ENCODE data around the gene CTRB1. TPM values are rescaled to one million over a fixed set of nuclear protein-coding genes. Genes with fewer than 3 reads are reported as not detected.

Gene CTRB1
- total RNA-seq, 1 donor = not detected

DNA sequence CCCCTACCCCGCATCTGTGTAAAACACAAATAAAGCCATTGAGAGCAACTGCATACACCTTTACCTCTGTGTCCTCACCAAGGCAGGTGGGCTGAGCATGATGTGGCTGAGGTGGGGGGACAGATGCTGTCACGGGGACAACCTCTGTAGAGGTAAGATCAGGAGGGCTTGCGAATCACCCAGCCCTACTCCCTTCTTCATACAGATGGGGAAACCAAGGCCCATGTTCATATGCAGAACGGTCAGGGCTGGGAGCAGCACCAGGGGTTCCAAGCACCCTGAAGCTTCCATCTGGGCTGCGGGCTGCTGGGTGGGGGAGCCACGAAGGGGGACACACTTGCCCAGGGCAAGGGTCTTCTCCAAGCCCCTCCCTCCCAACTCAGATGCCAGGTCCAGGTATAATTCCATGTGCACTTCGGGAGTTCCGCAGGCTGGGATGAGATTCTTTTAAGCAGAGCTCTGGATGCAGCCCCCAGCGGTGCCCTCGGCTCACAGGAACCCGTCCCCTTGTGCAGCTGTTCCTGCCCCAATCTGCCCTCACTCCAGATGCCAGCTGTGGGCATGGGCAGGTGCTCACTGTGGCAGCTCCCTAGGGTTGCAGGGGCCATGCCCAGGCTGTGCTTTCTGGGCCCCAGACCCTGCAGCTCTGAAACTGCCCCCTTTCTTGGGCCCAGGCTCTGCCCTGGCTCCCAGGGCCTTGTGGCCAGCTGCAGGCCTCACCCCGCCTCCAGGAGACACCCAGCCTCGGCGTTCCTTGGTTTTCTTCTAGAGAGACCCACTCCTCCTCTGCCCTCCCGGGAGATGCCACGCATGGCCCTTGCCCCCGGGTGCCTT, 9.6 kb downstream of the CTRB1 start:
- peak; percentile 79 for DNase-seq (ENCODE audit: insufficient read length, low spot score, missing footprints)
- H3K27ac ChIP-seq (ENCODE audit: low read depth, low read length) = no peak overlapping the region
- TF ChIP-seq, protein P1, sequence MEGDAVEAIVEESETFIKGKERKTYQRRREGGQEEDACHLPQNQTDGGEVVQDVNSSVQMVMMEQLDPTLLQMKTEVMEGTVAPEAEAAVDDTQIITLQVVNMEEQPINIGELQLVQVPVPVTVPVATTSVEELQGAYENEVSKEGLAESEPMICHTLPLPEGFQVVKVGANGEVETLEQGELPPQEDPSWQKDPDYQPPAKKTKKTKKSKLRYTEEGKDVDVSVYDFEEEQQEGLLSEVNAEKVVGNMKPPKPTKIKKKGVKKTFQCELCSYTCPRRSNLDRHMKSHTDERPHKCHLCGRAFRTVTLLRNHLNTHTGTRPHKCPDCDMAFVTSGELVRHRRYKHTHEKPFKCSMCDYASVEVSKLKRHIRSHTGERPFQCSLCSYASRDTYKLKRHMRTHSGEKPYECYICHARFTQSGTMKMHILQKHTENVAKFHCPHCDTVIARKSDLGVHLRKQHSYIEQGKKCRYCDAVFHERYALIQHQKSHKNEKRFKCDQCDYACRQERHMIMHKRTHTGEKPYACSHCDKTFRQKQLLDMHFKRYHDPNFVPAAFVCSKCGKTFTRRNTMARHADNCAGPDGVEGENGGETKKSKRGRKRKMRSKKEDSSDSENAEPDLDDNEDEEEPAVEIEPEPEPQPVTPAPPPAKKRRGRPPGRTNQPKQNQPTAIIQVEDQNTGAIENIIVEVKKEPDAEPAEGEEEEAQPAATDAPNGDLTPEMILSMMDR (IDR thresholded peaks at IDR 0.05; ENCODE audit: extremely low read depth, low read depth, low read length) = no peak
- peaks cover 50% of the 10 kb centered on the region for H3K36me3 ChIP-seq (ENCODE audit: insufficient read depth, low read length)
- peaks cover 31% of the 10 kb centered on the region for H3K79me2 ChIP-seq (ENCODE audit: insufficient read depth, low read length)
- H3K4me3 ChIP-seq (ENCODE audit: insufficient read depth, low read length) = no peak overlapping the region
- H3K4me1 ChIP-seq (ENCODE audit: insufficient read depth, low read length) = no peaks in the 10 kb centered on the region
- no peaks in the 10 kb centered on the region for H3K9me3 ChIP-seq (ENCODE audit: low read depth, low read length)
- H2AFZ ChIP-seq (ENCODE audit: low read length) = no peak overlapping the region
- peaks cover 4% of the 10 kb centered on the region for H3K27me3 ChIP-seq (ENCODE audit: insufficient read depth, low read length)
- H3K4me2 ChIP-seq (ENCODE audit: insufficient read depth, low read length) = no peak overlapping the region
- H4K20me1 ChIP-seq (ENCODE audit: insufficient read depth, low read length) = peaks cover 50% of the 10 kb centered on the region

DNA sequence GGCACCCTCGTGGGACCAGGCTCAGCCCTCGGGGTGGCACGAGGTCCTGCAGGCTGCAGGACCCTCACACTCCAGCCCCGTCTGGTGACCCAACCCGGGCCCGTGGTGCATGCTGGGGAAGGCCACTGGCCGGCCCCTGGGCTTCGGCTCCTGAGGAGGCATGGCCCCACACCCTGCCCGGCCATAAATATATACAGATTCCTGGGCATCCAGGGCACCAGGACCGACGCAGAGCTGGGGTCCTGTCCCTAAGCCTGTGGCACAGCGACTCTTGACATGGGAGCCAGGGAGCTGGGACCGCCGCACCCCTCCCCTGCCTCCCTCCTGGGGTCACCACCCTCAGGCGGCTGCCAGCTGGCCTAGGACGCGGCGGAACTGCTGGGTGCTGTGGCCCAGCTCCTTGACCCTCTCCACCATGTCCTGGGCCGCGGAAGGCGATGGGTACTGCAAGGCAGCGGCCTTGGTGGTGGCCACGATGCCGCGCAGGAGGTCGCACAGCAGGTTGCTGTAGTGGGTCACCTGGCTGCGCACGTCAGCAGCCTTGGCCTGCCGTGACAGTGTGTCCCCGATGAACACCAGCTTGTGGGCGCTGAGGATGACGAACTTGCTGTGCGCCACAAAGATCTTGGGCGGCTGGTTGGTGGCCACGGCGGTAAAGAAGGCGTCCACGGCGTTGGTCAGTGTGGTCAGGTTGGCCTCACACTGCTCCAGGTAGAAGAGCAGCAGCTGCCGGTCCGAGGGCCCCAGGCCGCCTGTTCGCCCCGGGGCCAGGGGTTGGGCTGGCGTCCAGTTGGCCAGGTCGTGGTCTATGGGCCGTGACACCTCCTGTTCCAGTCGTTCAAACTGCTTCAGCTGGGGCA, 10.6 kb downstream of the CTRB1 start:
- Histone ChIP-seq H3K4me3 (ENCODE audit: insufficient read depth, low read length) (no peak overlapping the region), H3K4me1 (ENCODE audit: insufficient read depth, low read length) (no peaks in the 10 kb centered on the region), H2AFZ (ENCODE audit: low read length) (no peak overlapping the region), H3K27ac (ENCODE audit: low read depth, low read length) (no peak overlapping the region), H3K36me3 (ENCODE audit: insufficient read depth, low read length) (peaks cover 61% of the 10 kb centered on the region), H3K4me2 (ENCODE audit: insufficient read depth, low read length) (no peak overlapping the region), H3K27me3 (ENCODE audit: insufficient read depth, low read length) (peaks cover 3% of the 10 kb centered on the region), H4K20me1 (ENCODE audit: insufficient read depth, low read length) (peaks cover 58% of the 10 kb centered on the region), H3K9me3 (ENCODE audit: low read depth, low read length) (no peaks in the 10 kb centered on the region), H3K79me2 (ENCODE audit: insufficient read depth, low read length) (peaks cover 42% of the 10 kb centered on the region)
- TF ChIP-seq, protein P1 (IDR thresholded peaks at IDR 0.05; ENCODE audit: extremely low read depth, low read depth, low read length) = no peak
- peak; percentile 49 for DNase-seq (ENCODE audit: insufficient read length, low spot score, missing footprints)

DNA sequence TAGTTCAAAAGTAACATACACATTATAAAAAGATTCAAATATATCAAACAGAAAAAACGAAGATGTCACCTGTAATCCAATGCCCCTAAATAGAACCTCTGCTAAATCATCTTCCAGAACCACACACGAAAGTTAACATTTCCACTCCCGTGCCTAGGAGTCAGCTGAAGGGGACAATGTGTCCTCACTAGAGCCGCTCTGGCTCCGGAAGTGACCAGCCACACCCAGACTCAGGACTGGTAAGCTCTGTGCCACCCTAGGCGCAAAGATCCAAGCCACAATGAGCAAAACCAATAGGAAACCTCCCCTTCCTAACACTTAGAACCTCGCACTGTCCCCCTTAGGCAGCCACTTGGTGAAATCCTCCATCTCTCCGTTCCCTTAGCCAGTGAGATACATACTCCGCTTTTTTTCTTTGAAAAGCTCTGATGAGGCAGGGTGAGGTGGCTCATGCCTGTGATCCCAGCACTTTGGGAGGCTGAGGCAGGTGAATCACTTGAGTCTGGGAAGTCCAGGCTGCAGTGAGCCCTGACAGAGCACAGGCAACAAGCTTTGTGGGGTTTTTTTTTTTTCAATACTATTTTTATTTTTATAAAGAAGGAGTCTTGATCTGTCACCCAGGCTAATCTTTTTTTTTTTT, 11.8 kb downstream of the CTRB1 start:
- peaks cover 72% of the 10 kb centered on the region for H3K36me3 ChIP-seq (ENCODE audit: insufficient read depth, low read length)
- no peaks in the 10 kb centered on the region for H3K4me1 ChIP-seq (ENCODE audit: insufficient read depth, low read length)
- no peak overlapping the region for H3K4me3 ChIP-seq (ENCODE audit: insufficient read depth, low read length)
- H4K20me1 ChIP-seq (ENCODE audit: insufficient read depth, low read length) = peaks cover 68% of the 10 kb centered on the region
- DNase-seq (ENCODE audit: insufficient read length, low spot score, missing footprints) = peak; percentile 83
- H3K9me3 ChIP-seq (ENCODE audit: low read depth, low read length) = no peaks in the 10 kb centered on the region
- H3K27me3 ChIP-seq (ENCODE audit: insufficient read depth, low read length) = no peaks in the 10 kb centered on the region
- no peak overlapping the region for H2AFZ ChIP-seq (ENCODE audit: low read length)
- H3K79me2 ChIP-seq (ENCODE audit: insufficient read depth, low read length) = peaks cover 54% of the 10 kb centered on the region
- TF ChIP-seq, protein P1 (IDR thresholded peaks at IDR 0.05; ENCODE audit: extremely low read depth, low read depth, low read length) = no peak
- H3K27ac ChIP-seq (ENCODE audit: low read depth, low read length) = peak overlapping the region; percentile 63
- H3K4me2 ChIP-seq (ENCODE audit: insufficient read depth, low read length) = no peak overlapping the region

Measured in osteoblast (primary cell).